ENCODE data around the gene MYRIP.

GRCh38 chr3:40152482-40153133 is 343.2 kb downstream of the MYRIP start:
- TF ChIP-seq CTCF (IDR thresholded peaks at IDR 0.05) (no peak), TAF1 (IDR thresholded peaks at IDR 0.05; ENCODE audit: borderline replicate concordance, low read depth, low read length) (no peak), TCF12 (IDR thresholded peaks at IDR 0.05) (no peak), EP300 (IDR thresholded peaks at IDR 0.05; ENCODE audit: borderline replicate concordance in 1 of 2, low read depth in 1 of 2, low read length in 1 of 2) (no peak), POLR2AphosphoS5 (IDR thresholded peaks at IDR 0.05; ENCODE audit: low read depth, low read length) (no peak), EZH2phosphoT487 (IDR thresholded peaks at IDR 0.05; ENCODE audit: borderline replicate concordance, low read depth) (no peak), SIN3A (IDR thresholded peaks at IDR 0.05; ENCODE audit: borderline replicate concordance, low read depth, low read length) (no peak), NRF1 (IDR thresholded peaks at IDR 0.05; ENCODE audit: low read depth, low read length) (no peak), GATA2 (CRISPR knock-in tag; IDR thresholded peaks at IDR 0.05) (no peak), MXI1 (IDR thresholded peaks at IDR 0.05; ENCODE audit: low read depth, low read length) (no peak)

Data from SK-N-SH (cell line).